HEK293 (cell line): ENCODE data around the gene NOC2L.

Experiments used
- EGR2 ChIP-seq: fragments of 450-650 bp; formaldehyde crosslinking; IDR thresholded peaks from 2 replicates; pipeline ENCODE4 v1.5.1; 2016; ENCODE audit warnings: low read depth, missing biosample characterization, missing genetic modification characterization
- GLIS2 ChIP-seq: fragments of 450-650 bp; formaldehyde crosslinking; IDR thresholded peaks from 2 replicates; pipeline ENCODE4 v1.5.1; 2016; ENCODE audit warnings: missing biosample characterization, missing genetic modification characterization
- IKZF3 ChIP-seq: fragments of 450-650 bp; IDR thresholded peaks from 2 replicates; pipeline ENCODE4 v1.5.0; 2018; ENCODE audit warnings: missing biosample characterization, mild to moderate bottlenecking, missing genetic modification characterization, moderate library complexity
- KLF10 ChIP-seq: fragments of 450-650 bp; IDR thresholded peaks from 2 replicates; pipeline ENCODE4 v1.5.1; 2018; ENCODE audit warnings: missing biosample characterization, mild to moderate bottlenecking, missing genetic modification characterization
- KLF8 ChIP-seq: fragments of 450-650 bp; formaldehyde crosslinking; IDR thresholded peaks from 2 replicates; pipeline ENCODE4 v1.5.1; 2016; ENCODE audit warnings: missing biosample characterization, missing genetic modification characterization
- MZF1 ChIP-seq: fragments of 450-650 bp; formaldehyde crosslinking; IDR thresholded peaks from 2 replicates; pipeline ENCODE4 v1.5.1; 2017; ENCODE audit warnings: missing biosample characterization, missing genetic modification characterization, borderline replicate concordance
- PBX3 ChIP-seq: sonication (generic); formaldehyde crosslinking; IDR thresholded peaks from 2 replicates; pipeline ENCODE4 v1.8.1; 2022; ENCODE audit warnings: mild to moderate bottlenecking, moderate library complexity, missing genetic modification reagents
- SALL2 ChIP-seq: fragments of 450-650 bp; formaldehyde crosslinking; IDR thresholded peaks from 2 replicates; pipeline ENCODE4 v1.5.0; 2017; ENCODE audit warnings: missing biosample characterization, mild to moderate bottlenecking, missing genetic modification characterization, borderline replicate concordance
- TRIM28 ChIP-seq: IDR thresholded peaks from 2 replicates; pipeline ENCODE4 v1.6.1; 2011; ENCODE audit warnings: low read length, control low read depth, borderline replicate concordance
- YY1 ChIP-seq: fragments of 450-650 bp; formaldehyde crosslinking; IDR thresholded peaks from 2 replicates; pipeline ENCODE4 v1.5.1; 2018; ENCODE audit warnings: missing biosample characterization, missing genetic modification characterization
- ZBTB10 ChIP-seq: fragments of 450-650 bp; formaldehyde crosslinking; IDR thresholded peaks from 2 replicates; pipeline ENCODE4 v1.5.1; 2016; ENCODE audit warnings: missing biosample characterization, missing genetic modification characterization
- ZBTB8A ChIP-seq: fragments of 450-650 bp; formaldehyde crosslinking; IDR thresholded peaks from 2 replicates; pipeline ENCODE4 v1.5.1; 2016; ENCODE audit warnings: missing biosample characterization, missing genetic modification characterization
- ZEB2 ChIP-seq: fragments of 450-650 bp; formaldehyde crosslinking; IDR thresholded peaks from 2 replicates; pipeline ENCODE4 v1.5.1; 2016; ENCODE audit warnings: missing biosample characterization, missing genetic modification characterization
- ZFHX2 ChIP-seq: fragments of 450-650 bp; formaldehyde crosslinking; conservative IDR thresholded peaks from 2 replicates; pipeline ENCODE4 v1.5.1; 2016; ENCODE audit warnings: missing biosample characterization, missing genetic modification characterization
- ZFP3 ChIP-seq: fragments of 450-650 bp; formaldehyde crosslinking; IDR thresholded peaks from 2 replicates; pipeline ENCODE4 v1.5.1; 2016; ENCODE audit warnings: low read depth, missing biosample characterization, missing genetic modification characterization
- ZNF157 ChIP-seq: fragments of 450-650 bp; formaldehyde crosslinking; IDR thresholded peaks from 2 replicates; pipeline ENCODE4 v1.5.1; 2016; ENCODE audit warnings: missing biosample characterization, missing genetic modification characterization
- ZNF2 ChIP-seq: fragments of 450-650 bp; formaldehyde crosslinking; IDR thresholded peaks from 2 replicates; pipeline ENCODE4 v1.5.1; 2016; ENCODE audit warnings: missing biosample characterization, missing genetic modification characterization
- ZNF23 ChIP-seq: fragments of 450-650 bp; formaldehyde crosslinking; IDR thresholded peaks from 2 replicates; pipeline ENCODE4 v1.5.1; 2016; ENCODE audit warnings: missing biosample characterization, missing genetic modification characterization, borderline replicate concordance
- ZNF292 ChIP-seq: fragments of 450-650 bp; formaldehyde crosslinking; IDR thresholded peaks from 2 replicates; pipeline ENCODE4 v1.5.1; 2016; ENCODE audit warnings: low read depth, missing biosample characterization, missing genetic modification characterization, borderline replicate concordance
- ZNF335 ChIP-seq: fragments of 450-650 bp; formaldehyde crosslinking; conservative IDR thresholded peaks from 2 replicates; pipeline ENCODE4 v1.5.1; 2016; ENCODE audit warnings: missing biosample characterization, missing genetic modification characterization
- ZNF529 ChIP-seq: fragments of 450-650 bp; formaldehyde crosslinking; IDR thresholded peaks from 2 replicates; pipeline ENCODE4 v1.5.1; 2017; ENCODE audit warnings: missing genetic modification characterization, missing biosample characterization; ENCODE audit not compliant: insufficient replicate concordance
- ZNF561 ChIP-seq: fragments of 450-650 bp; IDR thresholded peaks from 2 replicates; pipeline ENCODE4 v1.5.1; 2018; ENCODE audit warnings: missing biosample characterization, missing genetic modification characterization, borderline replicate concordance
- ZNF624 ChIP-seq: fragments of 450-650 bp; formaldehyde crosslinking; IDR thresholded peaks from 2 replicates; pipeline ENCODE4 v1.5.1; 2017; ENCODE audit warnings: missing biosample characterization, missing genetic modification characterization
- ZXDB ChIP-seq: fragments of 450-650 bp; formaldehyde crosslinking; IDR thresholded peaks from 2 replicates; pipeline ENCODE4 v1.5.1; 2016; ENCODE audit warnings: missing biosample characterization, missing genetic modification characterization
- TF ChIP-seq, protein P1 (sequence below): fragments of 450-650 bp; formaldehyde crosslinking; IDR thresholded peaks from 2 replicates; pipeline ENCODE4; 2016; ENCODE audit warnings: missing biosample characterization, missing genetic modification characterization
- TF ChIP-seq, protein P2 (sequence below): fragments of 450-650 bp; formaldehyde crosslinking; IDR thresholded peaks from 2 replicates; pipeline ENCODE4 v1.5.1; 2016; ENCODE audit warnings: missing biosample characterization, missing genetic modification characterization, borderline replicate concordance
- TF ChIP-seq, protein P3 (sequence below): fragments of 450-650 bp; formaldehyde crosslinking; IDR thresholded peaks from 2 replicates; pipeline ENCODE4 v1.5.1; 2017; ENCODE audit warnings: missing biosample characterization, missing genetic modification characterization
- TF ChIP-seq, protein P4 (sequence below): fragments of 450-650 bp; IDR thresholded peaks from 2 replicates; pipeline ENCODE4 v1.5.1; 2018; ENCODE audit warnings: missing biosample characterization, missing genetic modification characterization
- TF ChIP-seq, protein P5 (sequence below): fragments of 450-650 bp; formaldehyde crosslinking; IDR thresholded peaks from 2 replicates; pipeline ENCODE4 v1.5.1; 2017; ENCODE audit warnings: missing biosample characterization, missing genetic modification characterization

NOC2L gene

GRCh38 chr1:904310-904950, 54.6 kb downstream of the NOC2L start (continued):
- TF ChIP-seq, protein P1, sequence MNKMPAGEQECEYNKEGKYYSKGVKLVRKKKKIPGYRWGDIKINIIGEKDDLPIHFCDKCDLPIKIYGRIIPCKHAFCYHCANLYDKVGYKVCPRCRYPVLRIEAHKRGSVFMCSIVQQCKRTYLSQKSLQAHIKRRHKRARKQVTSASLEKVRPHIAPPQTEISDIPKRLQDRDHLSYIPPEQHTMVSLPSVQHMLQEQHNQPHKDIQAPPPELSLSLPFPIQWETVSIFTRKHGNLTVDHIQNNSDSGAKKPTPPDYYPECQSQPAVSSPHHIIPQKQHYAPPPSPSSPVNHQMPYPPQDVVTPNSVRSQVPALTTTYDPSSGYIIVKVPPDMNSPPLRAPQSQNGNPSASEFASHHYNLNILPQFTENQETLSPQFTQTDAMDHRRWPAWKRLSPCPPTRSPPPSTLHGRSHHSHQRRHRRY (tag by site-specific recombination) = no peak
- TF ChIP-seq ZNF561 (tag by site-specific recombination) (peak; percentile 55; the same call in 1 of the 2 replicates), ZBTB10 (no peak), IKZF3 (tag by site-specific recombination) (peak; percentile 28; the same call in 1 of the 2 replicates), SALL2 (tag by site-specific recombination) (no peak), EGR2 (tag by site-specific recombination) (peak; percentile 82), ZXDB (tag by site-specific recombination) (no peak), ZEB2 (tag by site-specific recombination) (0 out of 2 replicates have a peak, but pooled peaks have one; percentile 49), ZNF335 (tag by site-specific recombination) (no peak; the same call in 1 of the 2 replicates), ZFP3 (no peak), ZNF2 (tag by site-specific recombination) (no peak), ZNF529 (tag by site-specific recombination) (no peak), GLIS2 (tag by site-specific recombination) (0 out of 2 replicates have a peak, but pooled peaks have one; percentile 29), KLF10 (tag by site-specific recombination) (peak; percentile 47; the same call in 1 of the 2 replicates), ZBTB8A (tag by site-specific recombination) (peak; percentile 74), PBX3 (CRISPR knock-in tag) (no peak; the same call in 1 of the 2 replicates), ZFHX2 (peak; percentile 89), ZNF157 (no peak), TRIM28 (no peak), ZNF624 (tag by site-specific recombination) (no peak), YY1 (tag by site-specific recombination) (peak; percentile 63), KLF8 (tag by site-specific recombination) (peak; percentile 40; the same call in 1 of the 2 replicates), ZNF23 (no peak), MZF1 (tag by site-specific recombination) (no peak), ZNF292 (tag by site-specific recombination) (no peak)
- TF ChIP-seq, protein P2, sequence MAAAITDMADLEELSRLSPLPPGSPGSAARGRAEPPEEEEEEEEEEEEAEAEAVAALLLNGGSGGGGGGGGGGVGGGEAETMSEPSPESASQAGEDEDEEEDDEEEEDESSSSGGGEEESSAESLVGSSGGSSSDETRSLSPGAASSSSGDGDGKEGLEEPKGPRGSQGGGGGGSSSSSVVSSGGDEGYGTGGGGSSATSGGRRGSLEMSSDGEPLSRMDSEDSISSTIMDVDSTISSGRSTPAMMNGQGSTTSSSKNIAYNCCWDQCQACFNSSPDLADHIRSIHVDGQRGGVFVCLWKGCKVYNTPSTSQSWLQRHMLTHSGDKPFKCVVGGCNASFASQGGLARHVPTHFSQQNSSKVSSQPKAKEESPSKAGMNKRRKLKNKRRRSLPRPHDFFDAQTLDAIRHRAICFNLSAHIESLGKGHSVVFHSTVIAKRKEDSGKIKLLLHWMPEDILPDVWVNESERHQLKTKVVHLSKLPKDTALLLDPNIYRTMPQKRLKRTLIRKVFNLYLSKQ = no peak
- TF ChIP-seq, protein P3, sequence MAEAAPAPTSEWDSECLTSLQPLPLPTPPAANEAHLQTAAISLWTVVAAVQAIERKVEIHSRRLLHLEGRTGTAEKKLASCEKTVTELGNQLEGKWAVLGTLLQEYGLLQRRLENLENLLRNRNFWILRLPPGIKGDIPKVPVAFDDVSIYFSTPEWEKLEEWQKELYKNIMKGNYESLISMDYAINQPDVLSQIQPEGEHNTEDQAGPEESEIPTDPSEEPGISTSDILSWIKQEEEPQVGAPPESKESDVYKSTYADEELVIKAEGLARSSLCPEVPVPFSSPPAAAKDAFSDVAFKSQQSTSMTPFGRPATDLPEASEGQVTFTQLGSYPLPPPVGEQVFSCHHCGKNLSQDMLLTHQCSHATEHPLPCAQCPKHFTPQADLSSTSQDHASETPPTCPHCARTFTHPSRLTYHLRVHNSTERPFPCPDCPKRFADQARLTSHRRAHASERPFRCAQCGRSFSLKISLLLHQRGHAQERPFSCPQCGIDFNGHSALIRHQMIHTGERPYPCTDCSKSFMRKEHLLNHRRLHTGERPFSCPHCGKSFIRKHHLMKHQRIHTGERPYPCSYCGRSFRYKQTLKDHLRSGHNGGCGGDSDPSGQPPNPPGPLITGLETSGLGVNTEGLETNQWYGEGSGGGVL = no peak
- TF ChIP-seq, protein P4, sequence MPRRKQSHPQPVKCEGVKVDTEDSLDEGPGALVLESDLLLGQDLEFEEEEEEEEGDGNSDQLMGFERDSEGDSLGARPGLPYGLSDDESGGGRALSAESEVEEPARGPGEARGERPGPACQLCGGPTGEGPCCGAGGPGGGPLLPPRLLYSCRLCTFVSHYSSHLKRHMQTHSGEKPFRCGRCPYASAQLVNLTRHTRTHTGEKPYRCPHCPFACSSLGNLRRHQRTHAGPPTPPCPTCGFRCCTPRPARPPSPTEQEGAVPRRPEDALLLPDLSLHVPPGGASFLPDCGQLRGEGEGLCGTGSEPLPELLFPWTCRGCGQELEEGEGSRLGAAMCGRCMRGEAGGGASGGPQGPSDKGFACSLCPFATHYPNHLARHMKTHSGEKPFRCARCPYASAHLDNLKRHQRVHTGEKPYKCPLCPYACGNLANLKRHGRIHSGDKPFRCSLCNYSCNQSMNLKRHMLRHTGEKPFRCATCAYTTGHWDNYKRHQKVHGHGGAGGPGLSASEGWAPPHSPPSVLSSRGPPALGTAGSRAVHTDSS (tag by site-specific recombination) = peak; percentile 40; the same call in 1 of the 2 replicates
- TF ChIP-seq, protein P5, sequence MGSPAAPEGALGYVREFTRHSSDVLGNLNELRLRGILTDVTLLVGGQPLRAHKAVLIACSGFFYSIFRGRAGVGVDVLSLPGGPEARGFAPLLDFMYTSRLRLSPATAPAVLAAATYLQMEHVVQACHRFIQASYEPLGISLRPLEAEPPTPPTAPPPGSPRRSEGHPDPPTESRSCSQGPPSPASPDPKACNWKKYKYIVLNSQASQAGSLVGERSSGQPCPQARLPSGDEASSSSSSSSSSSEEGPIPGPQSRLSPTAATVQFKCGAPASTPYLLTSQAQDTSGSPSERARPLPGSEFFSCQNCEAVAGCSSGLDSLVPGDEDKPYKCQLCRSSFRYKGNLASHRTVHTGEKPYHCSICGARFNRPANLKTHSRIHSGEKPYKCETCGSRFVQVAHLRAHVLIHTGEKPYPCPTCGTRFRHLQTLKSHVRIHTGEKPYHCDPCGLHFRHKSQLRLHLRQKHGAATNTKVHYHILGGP = no peak
